ENCODE results near the gene SEMA3G.

The SEMA3G gene

DNA sequence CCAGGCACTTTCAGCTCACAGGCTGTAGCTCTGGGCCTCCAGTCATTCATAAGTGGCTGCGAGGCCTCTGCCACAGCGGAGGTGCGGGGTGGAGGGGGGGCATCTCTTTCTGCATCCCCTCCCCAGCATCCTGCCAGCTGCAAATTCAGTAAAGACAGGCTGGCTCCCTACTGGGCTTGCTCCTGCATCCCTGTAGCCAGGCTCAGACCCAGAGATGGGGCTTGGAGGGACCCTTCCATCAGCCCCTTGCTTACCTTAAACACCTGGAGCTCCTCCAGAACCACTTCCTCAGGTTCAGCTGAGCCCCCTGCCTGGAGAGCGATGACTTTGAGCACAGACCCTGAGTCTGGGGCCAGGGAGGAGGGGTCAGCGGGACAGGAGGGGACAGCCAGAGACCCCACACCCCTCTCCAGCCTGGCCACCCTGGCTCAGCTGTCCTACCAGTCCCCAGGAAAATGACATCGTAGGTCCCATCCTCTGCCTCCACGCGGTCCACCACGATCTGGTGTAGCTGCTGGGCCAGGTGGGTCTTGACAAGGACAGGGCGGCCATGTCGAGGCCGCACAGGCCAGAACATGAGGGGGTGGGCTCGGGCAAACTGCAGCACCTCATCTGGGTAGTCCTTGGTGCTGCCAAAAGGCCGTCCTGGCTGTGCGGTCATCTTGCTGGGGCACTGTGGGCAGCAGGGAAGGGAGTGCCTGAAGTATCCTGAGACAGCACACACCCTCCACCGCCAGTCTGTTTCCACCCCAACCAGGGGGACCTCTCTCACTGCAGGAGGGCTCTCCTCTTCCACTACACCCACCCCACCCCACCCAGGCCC, 5.3 kb downstream of the SEMA3G start:
- H3K27me3 ChIP-seq: peaks cover 3% of the 10 kb centered on the region
- H3K27ac ChIP-seq: no peak overlapping the region
- TF ChIP-seq, protein P1, sequence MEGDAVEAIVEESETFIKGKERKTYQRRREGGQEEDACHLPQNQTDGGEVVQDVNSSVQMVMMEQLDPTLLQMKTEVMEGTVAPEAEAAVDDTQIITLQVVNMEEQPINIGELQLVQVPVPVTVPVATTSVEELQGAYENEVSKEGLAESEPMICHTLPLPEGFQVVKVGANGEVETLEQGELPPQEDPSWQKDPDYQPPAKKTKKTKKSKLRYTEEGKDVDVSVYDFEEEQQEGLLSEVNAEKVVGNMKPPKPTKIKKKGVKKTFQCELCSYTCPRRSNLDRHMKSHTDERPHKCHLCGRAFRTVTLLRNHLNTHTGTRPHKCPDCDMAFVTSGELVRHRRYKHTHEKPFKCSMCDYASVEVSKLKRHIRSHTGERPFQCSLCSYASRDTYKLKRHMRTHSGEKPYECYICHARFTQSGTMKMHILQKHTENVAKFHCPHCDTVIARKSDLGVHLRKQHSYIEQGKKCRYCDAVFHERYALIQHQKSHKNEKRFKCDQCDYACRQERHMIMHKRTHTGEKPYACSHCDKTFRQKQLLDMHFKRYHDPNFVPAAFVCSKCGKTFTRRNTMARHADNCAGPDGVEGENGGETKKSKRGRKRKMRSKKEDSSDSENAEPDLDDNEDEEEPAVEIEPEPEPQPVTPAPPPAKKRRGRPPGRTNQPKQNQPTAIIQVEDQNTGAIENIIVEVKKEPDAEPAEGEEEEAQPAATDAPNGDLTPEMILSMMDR (IDR thresholded peaks at IDR 0.05): no peak
- no peaks in the 10 kb centered on the region for H3K9me3 ChIP-seq
- H3K36me3 ChIP-seq: no peaks in the 10 kb centered on the region
- no peak overlapping the region for H3K4me3 ChIP-seq (ENCODE audit: low read depth in 1 of 2, low read length in 1 of 2)
- H3K4me1 ChIP-seq (ENCODE audit: control insufficient read depth in 1 of 2, insufficient read depth in 1 of 2, low read depth in 1 of 2, low read length in 1 of 2): no peaks in the 10 kb centered on the region

DNA sequence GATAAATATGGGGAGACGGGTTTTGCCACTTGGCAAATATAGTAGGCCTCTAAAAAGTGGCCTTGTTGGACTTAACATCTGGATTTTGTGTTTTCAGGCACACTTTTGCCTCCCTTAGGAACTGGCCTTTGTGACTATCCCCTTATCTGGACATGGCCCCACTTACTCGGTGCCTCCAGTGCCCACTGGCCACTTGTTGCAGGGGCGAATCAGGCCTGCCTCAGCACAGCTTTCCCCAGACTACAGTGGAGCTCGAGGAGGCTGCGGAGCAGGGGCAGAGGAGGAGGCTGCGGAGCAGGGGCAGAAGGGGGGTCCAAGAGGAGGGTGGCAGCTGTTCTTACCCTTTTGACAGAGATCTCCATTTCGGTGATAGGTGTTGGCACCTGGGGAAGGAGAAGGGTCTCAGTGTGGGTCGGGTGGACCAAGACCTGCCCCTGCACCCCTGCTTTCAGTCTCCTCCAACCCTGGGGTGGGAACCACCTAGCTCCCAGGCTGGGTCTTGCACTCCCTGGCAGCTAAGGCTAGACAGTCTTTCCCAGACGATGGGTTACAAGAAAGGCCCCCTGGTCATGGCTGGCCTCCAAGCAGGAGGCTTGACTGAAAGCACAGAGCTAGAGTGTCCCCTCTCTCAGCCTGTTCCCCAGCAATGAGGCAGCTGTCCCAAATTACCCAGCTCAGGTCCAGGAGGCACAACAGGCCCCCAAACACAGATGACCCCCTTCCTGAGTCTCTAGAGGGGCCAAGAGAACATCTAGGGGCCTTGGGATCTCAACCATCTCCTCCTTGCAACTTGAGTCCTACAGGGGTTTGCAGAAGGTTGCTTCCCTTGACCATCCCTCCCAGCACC, 6.1 kb downstream of the SEMA3G start:
- Histone ChIP-seq H3K4me3 (ENCODE audit: low read depth in 1 of 2, low read length in 1 of 2) (no peak overlapping the region), H3K27me3 (peaks cover 10% of the 10 kb centered on the region), H3K36me3 (no peaks in the 10 kb centered on the region), H3K9me3 (no peaks in the 10 kb centered on the region), H3K27ac (no peak overlapping the region), H3K4me1 (ENCODE audit: control insufficient read depth in 1 of 2, insufficient read depth in 1 of 2, low read depth in 1 of 2, low read length in 1 of 2) (no peaks in the 10 kb centered on the region)
- TF ChIP-seq, protein P1 (IDR thresholded peaks at IDR 0.05): no peak

DNA sequence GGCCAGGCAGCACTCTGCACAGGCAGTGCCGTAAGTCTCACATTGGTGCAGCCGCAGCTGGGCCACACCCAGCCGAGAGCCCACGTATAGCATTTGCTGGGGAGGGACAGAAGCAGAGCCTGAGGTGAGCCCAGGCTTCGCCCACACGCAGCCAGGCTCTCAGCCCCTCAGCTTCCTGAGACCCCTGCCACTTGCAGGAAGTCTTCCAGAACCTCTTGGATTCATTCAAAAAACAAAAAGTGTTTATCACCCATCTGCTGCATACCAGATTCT, 6.9 kb downstream of the SEMA3G start:
- Histone ChIP-seq H3K27me3 (peaks cover 14% of the 10 kb centered on the region), H3K9me3 (no peaks in the 10 kb centered on the region), H3K4me1 (ENCODE audit: control insufficient read depth in 1 of 2, insufficient read depth in 1 of 2, low read depth in 1 of 2, low read length in 1 of 2) (no peaks in the 10 kb centered on the region)

DNA sequence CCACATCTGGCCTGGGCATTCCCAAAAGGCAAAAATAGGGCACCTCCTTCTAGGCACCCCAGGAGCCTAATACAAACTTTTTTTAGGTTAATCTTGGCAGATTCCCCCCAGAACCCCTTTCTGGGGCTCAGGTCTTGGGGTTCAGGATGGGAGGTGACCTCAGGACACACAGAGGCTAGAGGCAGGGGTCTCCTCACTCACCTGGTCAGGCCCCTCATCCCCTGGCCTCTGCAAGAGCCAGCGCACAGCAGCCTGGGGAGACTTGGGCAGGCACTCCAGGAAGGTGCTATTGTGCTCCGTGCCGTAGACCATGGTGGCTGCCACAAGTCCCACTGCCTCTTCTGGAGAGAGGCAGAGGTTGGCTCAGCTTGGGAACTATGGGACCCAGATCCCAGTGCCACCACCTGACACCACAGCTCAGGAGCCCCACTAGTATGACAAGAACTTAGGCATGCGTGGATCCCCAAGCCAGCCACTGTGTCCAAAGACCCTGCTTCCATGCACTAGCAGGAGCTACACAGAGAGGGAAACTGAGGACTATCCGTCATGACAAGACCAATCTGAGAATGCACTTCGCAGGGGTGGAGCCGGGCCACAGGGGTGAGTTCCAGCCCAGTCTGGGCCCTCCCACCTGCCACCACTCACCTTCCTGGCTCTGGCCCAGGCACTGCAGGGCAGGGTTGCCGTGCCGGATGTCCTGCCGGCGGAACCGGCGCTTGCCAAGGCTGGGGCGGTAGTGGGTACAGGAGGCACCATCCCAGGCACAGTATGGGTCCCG, 7.4 kb downstream of the SEMA3G start:
- Histone ChIP-seq H3K36me3 (no peaks in the 10 kb centered on the region), H3K4me3 (ENCODE audit: low read depth in 1 of 2, low read length in 1 of 2) (no peak overlapping the region), H3K27ac (no peak overlapping the region), H3K4me1 (ENCODE audit: control insufficient read depth in 1 of 2, insufficient read depth in 1 of 2, low read depth in 1 of 2, low read length in 1 of 2) (no peaks in the 10 kb centered on the region), H3K27me3 (peaks cover 14% of the 10 kb centered on the region), H3K9me3 (no peaks in the 10 kb centered on the region)
- TF ChIP-seq, protein P1 (IDR thresholded peaks at IDR 0.05): no peak

More for the DNA sequence above, 6.9 kb downstream of the SEMA3G start:
- TF ChIP-seq, protein P1 (IDR thresholded peaks at IDR 0.05): no peak
- H3K36me3 ChIP-seq: no peaks in the 10 kb centered on the region
- no peak overlapping the region for H3K27ac ChIP-seq
- no peak overlapping the region for H3K4me3 ChIP-seq (ENCODE audit: low read depth in 1 of 2, low read length in 1 of 2)

DNA sequence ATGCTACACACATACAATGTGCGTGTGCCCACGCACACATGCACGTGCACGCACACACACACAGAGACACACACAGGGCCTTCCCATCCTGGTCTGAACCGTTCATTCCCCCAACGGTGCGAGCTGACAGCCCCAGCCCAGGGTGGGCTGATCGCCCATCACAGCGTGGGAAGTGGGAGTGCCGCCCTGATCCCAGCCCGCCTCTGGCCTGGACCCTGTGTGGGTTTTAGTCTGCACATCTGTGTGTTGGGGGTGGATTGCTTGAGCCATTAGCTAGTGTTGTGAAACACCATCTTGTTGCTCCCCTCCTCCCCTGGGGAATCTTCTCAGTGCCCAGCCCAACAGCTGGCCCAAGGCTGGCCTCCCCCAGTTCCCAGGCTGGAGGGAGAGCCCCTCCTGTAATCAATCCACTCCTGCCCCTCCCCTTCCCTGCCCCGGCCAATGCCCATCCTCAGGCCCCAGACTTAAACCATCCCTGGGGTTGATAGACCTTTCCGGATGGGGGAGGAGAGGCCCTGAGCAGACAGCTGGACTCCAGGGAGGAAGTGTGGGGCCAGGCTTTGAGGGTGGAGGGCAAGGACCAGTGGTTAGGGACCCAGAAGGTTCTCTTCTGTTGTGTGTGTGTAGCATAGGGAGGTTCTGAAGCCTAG, 8.3 kb downstream of the SEMA3G start:
- no peaks in the 10 kb centered on the region for H3K9me3 ChIP-seq

More for the DNA sequence above, 8.3 kb downstream of the SEMA3G start:
- no peaks in the 10 kb centered on the region for H3K4me1 ChIP-seq (ENCODE audit: control insufficient read depth in 1 of 2, insufficient read depth in 1 of 2, low read depth in 1 of 2, low read length in 1 of 2)
- H3K27ac ChIP-seq: no peak overlapping the region
- H3K27me3 ChIP-seq: peaks cover 18% of the 10 kb centered on the region
- TF ChIP-seq, protein P1 (IDR thresholded peaks at IDR 0.05): no peak
- no peak overlapping the region for H3K4me3 ChIP-seq (ENCODE audit: low read depth in 1 of 2, low read length in 1 of 2)
- no peaks in the 10 kb centered on the region for H3K36me3 ChIP-seq
